Cardiac muscle cell (in vitro differentiated cells and primary cell): ENCODE measurements around the gene FADS1. TPM values are rescaled to one million over a fixed set of nuclear protein-coding genes. Genes with fewer than 3 reads are reported as not detected.

Source experiments
- DNase-seq, 2 donors: peaks; one replicate each; pipeline versions ENCODE4 v3.0.0 to v3.0.0-alpha.2; 2010 to 2017; ENCODE audit warnings: low read depth in 1 of 2, low spot score in 1 of 2
- H3K27ac ChIP-seq: fragments of 200-600 bp; sonication (generic); 2 replicates; pipeline ENCODE4 v1.5.1; 2016
- H3K27me3 ChIP-seq: fragments of 200-600 bp; sonication (generic); 2 replicates; pipeline ENCODE4 v1.6.0; 2016; ENCODE audit warnings: control low read depth
- H3K36me3 ChIP-seq: fragments of 200-600 bp; sonication (generic); 2 replicates; pipeline ENCODE4 v1.5.1; 2016; ENCODE audit warnings: control low read depth
- H3K4me1 ChIP-seq: fragments of 200-600 bp; sonication (generic); 2 replicates; pipeline ENCODE4 v1.8.1; 2017; ENCODE audit warnings: low read depth, mild to moderate bottlenecking, mixed run types
- H3K4me3 ChIP-seq: fragments of 200-600 bp; sonication (generic); 2 replicates; pipeline ENCODE4 v1.5.1; 2016; ENCODE audit warnings: mild to moderate bottlenecking
- H3K9me3 ChIP-seq: fragments of 200-600 bp; sonication (generic); 2 replicates; pipeline ENCODE4 v1.5.1; 2017; ENCODE audit warnings: low read depth, mild to moderate bottlenecking, control low read depth
- CTCF ChIP-seq: IDR thresholded peaks from 2 replicates; pipeline ENCODE4 v1.5.1; 2012; ENCODE audit warnings: low read depth, mild to moderate bottlenecking, low read length
- polyA plus RNA-seq: library from polyadenylated mRNA; unstranded; fragments of >200 nt; fragmentation: Nextera tagmentation; extraction: Ambion mirVana; gene quantifications from 2 replicates; pipeline ENCODE4 v1.2.1, GENCODE V29; 2016
- total RNA-seq: library from RNA; depleted of rRNA; stranded (reverse); fragments of >200 nt; gene quantifications from 2 replicates; pipeline ENCODE4 v1.2.3, GENCODE V29; 2016

FADS1 gene
- total and polyA plus RNA-seq, 2 experiments from 2014 or later: 114 to 249 TPM

- Histone ChIP-seq H3K9me3 (no peaks in the 10 kb centered on the region), H3K4me1 (peaks cover 11% of the 10 kb centered on the region), H3K27ac (peak within 1 kb of the TSS; percentile 91), H3K4me3 (peak within 1 kb of the TSS; percentile 76), H3K27me3 (no peaks in the 10 kb centered on the region), H3K36me3 (peaks cover 13% of the 10 kb centered on the region)
- TF ChIP-seq CTCF: no peak
- DNase-seq: peak; percentile 92 to 94
Measured at GRCh38 chr11:61792310-61793082, 24.3 kb downstream of the FADS1 start, which contains the start of the genes FEN1 and TMEM258. FEN1 (plus strand) TSS chr11:61792911; CDS start chr11:61795362, 2,451 bp downstream. TMEM258 (minus strand) TSS chr11:61792599; CDS start chr11:61792558, 41 bp downstream.

GRCh38 chr11:61791737-61792309 lies 25.0 kb downstream of the FADS1 start:
- Histone ChIP-seq H3K4me3 (peak overlapping the region; percentile 76), H3K4me1 (peaks cover 11% of the 10 kb centered on the region), H3K27me3 (no peaks in the 10 kb centered on the region), H3K27ac (peak overlapping the region; percentile 91), H3K9me3 (no peaks in the 10 kb centered on the region), H3K36me3 (peaks cover 18% of the 10 kb centered on the region)
- TF ChIP-seq CTCF: no peak
- peak; percentile 84 to 96 for DNase-seq

GRCh38 chr11:61787928-61788491 lies 28.8 kb downstream of the FADS1 start:
- Histone ChIP-seq H3K4me1 (peaks cover 5% of the 10 kb centered on the region), H3K36me3 (peaks cover 24% of the 10 kb centered on the region), H3K9me3 (no peaks in the 10 kb centered on the region), H3K27me3 (no peaks in the 10 kb centered on the region), H3K27ac (peak overlapping the region; percentile 34), H3K4me3 (no peak overlapping the region)
- DNase-seq: peak; percentile 82 to 88
- peak; percentile 83 for TF ChIP-seq CTCF

GRCh38 chr11:61785837-61786402 lies 30.9 kb downstream of the FADS1 start:
- H3K27me3 ChIP-seq: no peaks in the 10 kb centered on the region
- TF ChIP-seq CTCF: no peak
- no peak overlapping the region for H3K27ac ChIP-seq
- H3K36me3 ChIP-seq: peaks cover 31% of the 10 kb centered on the region
- no peak overlapping the region for H3K4me3 ChIP-seq
- H3K4me1 ChIP-seq: no peaks in the 10 kb centered on the region
- no peaks in the 10 kb centered on the region for H3K9me3 ChIP-seq
- no peak for DNase-seq

GRCh38 chr11:61784506-61784805 lies 32.3 kb downstream of the FADS1 start:
- no peak for DNase-seq
- Histone ChIP-seq H3K36me3 (peaks cover 25% of the 10 kb centered on the region), H3K27ac (no peak overlapping the region), H3K4me3 (no peak overlapping the region), H3K4me1 (no peaks in the 10 kb centered on the region), H3K9me3 (no peaks in the 10 kb centered on the region), H3K27me3 (no peaks in the 10 kb centered on the region)
- TF ChIP-seq CTCF: no peak
